ENCODE measurements around the gene S100A8.

DNA sequence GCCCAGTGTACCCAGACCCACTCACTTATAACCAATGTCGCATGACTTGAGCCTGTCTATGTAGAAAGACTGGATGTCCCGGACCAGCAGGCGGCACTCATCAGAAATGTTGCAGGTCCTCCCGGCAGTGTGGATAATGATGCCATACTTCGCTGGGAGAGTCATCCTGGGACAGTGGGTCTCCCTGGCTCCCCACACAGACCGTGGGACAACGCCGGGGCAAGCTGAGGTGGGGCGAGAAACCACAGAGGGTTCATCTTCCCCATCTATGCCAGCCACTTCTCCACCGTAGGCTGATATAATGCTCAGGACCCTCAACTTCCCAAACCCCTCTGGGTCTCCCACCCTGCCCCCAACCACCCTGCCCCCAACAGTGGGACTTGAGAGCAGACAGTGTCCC lies 50.5 kb downstream of the S100A8 start:
- TF ChIP-seq, protein P1, sequence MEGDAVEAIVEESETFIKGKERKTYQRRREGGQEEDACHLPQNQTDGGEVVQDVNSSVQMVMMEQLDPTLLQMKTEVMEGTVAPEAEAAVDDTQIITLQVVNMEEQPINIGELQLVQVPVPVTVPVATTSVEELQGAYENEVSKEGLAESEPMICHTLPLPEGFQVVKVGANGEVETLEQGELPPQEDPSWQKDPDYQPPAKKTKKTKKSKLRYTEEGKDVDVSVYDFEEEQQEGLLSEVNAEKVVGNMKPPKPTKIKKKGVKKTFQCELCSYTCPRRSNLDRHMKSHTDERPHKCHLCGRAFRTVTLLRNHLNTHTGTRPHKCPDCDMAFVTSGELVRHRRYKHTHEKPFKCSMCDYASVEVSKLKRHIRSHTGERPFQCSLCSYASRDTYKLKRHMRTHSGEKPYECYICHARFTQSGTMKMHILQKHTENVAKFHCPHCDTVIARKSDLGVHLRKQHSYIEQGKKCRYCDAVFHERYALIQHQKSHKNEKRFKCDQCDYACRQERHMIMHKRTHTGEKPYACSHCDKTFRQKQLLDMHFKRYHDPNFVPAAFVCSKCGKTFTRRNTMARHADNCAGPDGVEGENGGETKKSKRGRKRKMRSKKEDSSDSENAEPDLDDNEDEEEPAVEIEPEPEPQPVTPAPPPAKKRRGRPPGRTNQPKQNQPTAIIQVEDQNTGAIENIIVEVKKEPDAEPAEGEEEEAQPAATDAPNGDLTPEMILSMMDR (IDR thresholded peaks at IDR 0.05), result no peak
- TF ChIP-seq POLR2A (IDR thresholded peaks at IDR 0.05), result no peak
